ENCODE measurements around the gene OSBP.

GRCh38 chr11:59578369-59578768, 37.2 kb downstream of the OSBP start:
- TF ChIP-seq CTCF (IDR thresholded peaks at IDR 0.05), result no peak
- no peak for TF ChIP-seq POLR2A (IDR thresholded peaks at IDR 0.05)

Data from esophagus squamous epithelium (tissue), 4 donors.